ENCODE data around the gene ZNF575. TPM values are rescaled to one million over a fixed set of nuclear protein-coding genes. Genes with fewer than 3 reads are reported as not detected.
"Not testable (repeated sequence)": the region's sequence is repeated elsewhere in the genome, so short reads cannot be mapped to it uniquely, and the experiment has no call there.

ZNF575 gene
- total RNA-seq, 1 donor from 2014 or later, result 0.74 TPM

DNA sequence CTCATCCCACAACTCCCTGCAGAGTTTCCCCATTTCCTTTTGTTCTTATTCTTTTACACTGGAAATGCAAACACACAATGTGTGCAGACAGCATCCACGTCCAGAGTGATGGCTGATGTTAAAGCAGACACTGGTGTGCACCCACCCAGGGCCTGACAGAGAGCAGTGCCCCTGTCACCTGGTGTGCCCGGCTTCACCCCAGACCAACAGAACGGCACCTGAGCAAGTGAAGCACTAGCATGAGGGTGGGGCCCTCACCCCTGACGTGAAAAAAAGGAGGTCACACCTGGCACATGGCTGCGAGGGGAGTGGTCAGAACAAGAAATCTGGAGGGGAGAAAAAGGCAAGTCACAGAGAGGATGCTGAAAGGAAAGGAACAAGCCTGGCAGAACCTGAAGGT lies 12.3 kb downstream of the ZNF575 start:
- Mint-ChIP-seq H3K4me1 (ENCODE audit: low read depth) (no peaks in the 10 kb centered on the region), H3K36me3 (ENCODE audit: insufficient read depth) (peaks cover 36% of the 10 kb centered on the region), H3K27me3 (no peaks in the 10 kb centered on the region), H3K4me3 (ENCODE audit: low read depth) (no peak overlapping the region), H3K27ac (no peak overlapping the region), H3K9me3 (ENCODE audit: low read depth) (no peaks in the 10 kb centered on the region)
- no peak for DNase-seq (ENCODE audit: low spot score, unreplicated experiment)
- TF ChIP-seq, protein P1, sequence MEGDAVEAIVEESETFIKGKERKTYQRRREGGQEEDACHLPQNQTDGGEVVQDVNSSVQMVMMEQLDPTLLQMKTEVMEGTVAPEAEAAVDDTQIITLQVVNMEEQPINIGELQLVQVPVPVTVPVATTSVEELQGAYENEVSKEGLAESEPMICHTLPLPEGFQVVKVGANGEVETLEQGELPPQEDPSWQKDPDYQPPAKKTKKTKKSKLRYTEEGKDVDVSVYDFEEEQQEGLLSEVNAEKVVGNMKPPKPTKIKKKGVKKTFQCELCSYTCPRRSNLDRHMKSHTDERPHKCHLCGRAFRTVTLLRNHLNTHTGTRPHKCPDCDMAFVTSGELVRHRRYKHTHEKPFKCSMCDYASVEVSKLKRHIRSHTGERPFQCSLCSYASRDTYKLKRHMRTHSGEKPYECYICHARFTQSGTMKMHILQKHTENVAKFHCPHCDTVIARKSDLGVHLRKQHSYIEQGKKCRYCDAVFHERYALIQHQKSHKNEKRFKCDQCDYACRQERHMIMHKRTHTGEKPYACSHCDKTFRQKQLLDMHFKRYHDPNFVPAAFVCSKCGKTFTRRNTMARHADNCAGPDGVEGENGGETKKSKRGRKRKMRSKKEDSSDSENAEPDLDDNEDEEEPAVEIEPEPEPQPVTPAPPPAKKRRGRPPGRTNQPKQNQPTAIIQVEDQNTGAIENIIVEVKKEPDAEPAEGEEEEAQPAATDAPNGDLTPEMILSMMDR (IDR thresholded peaks at IDR 0.05; ENCODE audit: unreplicated experiment), result no peak

DNA sequence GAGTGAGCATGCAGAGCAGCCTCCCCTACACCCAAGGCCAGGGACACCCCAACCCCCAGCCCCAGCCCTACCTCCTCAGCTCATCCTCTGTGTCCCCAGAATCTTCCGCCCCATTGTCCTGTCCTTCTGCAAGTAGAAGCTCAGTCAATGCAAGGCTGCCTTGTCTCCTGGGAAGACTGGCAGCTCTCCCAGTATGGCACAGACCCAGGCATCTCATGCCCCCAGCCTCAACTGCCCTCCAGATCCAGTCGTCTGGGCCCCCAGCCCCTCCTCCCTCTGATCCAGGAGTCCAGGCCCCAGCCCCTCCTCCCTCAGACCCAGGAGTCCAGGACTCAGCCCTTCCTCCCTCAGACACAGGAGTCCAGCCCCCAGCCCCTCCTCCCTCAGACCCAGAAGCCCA lies 13.0 kb downstream of the ZNF575 start:
- Mint-ChIP-seq H3K9me3 (ENCODE audit: low read depth) (no peaks in the 10 kb centered on the region), H3K27ac (no peak overlapping the region), H3K4me3 (ENCODE audit: low read depth) (no peak overlapping the region), H3K27me3 (no peaks in the 10 kb centered on the region), H3K36me3 (ENCODE audit: insufficient read depth) (peaks cover 35% of the 10 kb centered on the region), H3K4me1 (ENCODE audit: low read depth) (no peaks in the 10 kb centered on the region)
- TF ChIP-seq, protein P1 (IDR thresholded peaks at IDR 0.05; ENCODE audit: unreplicated experiment), result no peak
- no peak for DNase-seq (ENCODE audit: low spot score, unreplicated experiment)

DNA sequence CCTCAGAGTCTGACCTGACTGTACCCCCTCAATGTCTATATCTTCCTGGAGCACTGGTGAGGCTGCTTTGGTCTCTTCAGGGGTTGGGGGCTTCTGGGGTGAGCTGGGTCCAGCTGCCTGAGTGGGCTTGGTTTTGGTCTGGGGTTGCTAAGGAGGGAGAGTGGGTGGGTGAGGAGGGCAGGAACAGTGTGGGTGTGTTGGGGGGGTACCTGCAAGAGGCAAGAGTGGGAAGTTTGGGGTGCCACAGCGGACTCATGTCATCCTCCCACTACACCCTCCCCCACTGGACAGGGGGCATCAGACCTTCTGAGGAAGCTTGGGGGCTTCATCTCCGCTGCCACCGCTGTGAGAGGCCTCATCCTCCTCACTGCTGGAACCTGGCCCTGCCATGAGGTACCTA lies 13.6 kb downstream of the ZNF575 start:
- H3K27ac Mint-ChIP-seq, result no peak overlapping the region
- DNase-seq (ENCODE audit: low spot score, unreplicated experiment), result no peak
- H3K4me3 Mint-ChIP-seq (ENCODE audit: low read depth), result no peak overlapping the region
- H3K36me3 Mint-ChIP-seq (ENCODE audit: insufficient read depth), result peaks cover 36% of the 10 kb centered on the region
- TF ChIP-seq, protein P1 (IDR thresholded peaks at IDR 0.05; ENCODE audit: unreplicated experiment), result no peak
- no peaks in the 10 kb centered on the region for H3K4me1 Mint-ChIP-seq (ENCODE audit: low read depth)
- H3K27me3 Mint-ChIP-seq, result no peaks in the 10 kb centered on the region
- no peaks in the 10 kb centered on the region for H3K9me3 Mint-ChIP-seq (ENCODE audit: low read depth)

DNA sequence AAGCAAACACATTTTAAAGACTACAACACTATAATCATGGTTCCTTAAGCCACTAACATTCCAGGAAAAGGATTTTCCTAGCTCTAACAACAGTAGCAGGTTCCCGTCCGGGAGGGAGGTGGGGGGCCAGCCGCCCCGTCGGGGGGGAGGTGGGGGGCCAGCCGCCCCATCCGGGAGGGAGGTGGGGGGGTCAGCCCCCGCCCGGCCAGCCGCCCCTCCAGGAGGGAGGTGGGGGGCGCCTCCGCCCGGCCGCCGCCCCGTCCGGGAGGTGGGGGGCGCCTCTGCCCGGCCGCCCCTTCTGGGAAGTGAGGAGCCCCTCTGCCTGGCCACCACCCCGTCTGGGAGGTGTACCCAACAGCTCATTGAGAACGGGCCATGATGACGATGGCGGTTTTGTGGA lies 14.9 kb downstream of the ZNF575 start:
- H3K36me3 Mint-ChIP-seq (ENCODE audit: insufficient read depth), result peaks cover 33% of the 10 kb centered on the region
- not testable (repeated sequence) for H3K27ac Mint-ChIP-seq; H3K4me3 Mint-ChIP-seq (ENCODE audit: low read depth)

DNA sequence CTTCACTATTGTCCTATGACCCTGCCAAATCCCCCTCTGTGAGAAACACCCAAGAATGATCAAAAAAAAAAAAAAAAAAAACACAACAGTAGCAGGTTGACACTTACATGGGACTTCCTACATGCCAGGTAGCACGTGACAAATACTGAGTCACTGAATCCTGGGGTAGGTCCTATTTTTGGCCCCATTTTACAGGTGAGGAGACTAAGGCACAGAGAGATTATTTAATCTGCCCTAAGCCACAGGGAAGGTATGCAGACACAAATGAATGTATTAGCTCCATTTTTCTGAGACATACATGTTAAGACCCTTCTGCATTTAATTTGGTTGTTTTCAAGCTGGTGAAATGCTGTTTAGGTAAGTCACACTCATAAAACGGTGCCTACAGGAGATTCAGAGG lies 15.7 kb downstream of the ZNF575 start:
- TF ChIP-seq, protein P1 (IDR thresholded peaks at IDR 0.05; ENCODE audit: unreplicated experiment), result no peak
- peaks cover 31% of the 10 kb centered on the region for H3K36me3 Mint-ChIP-seq (ENCODE audit: insufficient read depth)

More for the DNA sequence above, 14.9 kb downstream of the ZNF575 start:
- DNase-seq (ENCODE audit: low spot score, unreplicated experiment); H3K9me3 Mint-ChIP-seq (ENCODE audit: low read depth); H3K27me3 Mint-ChIP-seq; H3K4me1 Mint-ChIP-seq (ENCODE audit: low read depth): not testable (repeated sequence)

DNA sequence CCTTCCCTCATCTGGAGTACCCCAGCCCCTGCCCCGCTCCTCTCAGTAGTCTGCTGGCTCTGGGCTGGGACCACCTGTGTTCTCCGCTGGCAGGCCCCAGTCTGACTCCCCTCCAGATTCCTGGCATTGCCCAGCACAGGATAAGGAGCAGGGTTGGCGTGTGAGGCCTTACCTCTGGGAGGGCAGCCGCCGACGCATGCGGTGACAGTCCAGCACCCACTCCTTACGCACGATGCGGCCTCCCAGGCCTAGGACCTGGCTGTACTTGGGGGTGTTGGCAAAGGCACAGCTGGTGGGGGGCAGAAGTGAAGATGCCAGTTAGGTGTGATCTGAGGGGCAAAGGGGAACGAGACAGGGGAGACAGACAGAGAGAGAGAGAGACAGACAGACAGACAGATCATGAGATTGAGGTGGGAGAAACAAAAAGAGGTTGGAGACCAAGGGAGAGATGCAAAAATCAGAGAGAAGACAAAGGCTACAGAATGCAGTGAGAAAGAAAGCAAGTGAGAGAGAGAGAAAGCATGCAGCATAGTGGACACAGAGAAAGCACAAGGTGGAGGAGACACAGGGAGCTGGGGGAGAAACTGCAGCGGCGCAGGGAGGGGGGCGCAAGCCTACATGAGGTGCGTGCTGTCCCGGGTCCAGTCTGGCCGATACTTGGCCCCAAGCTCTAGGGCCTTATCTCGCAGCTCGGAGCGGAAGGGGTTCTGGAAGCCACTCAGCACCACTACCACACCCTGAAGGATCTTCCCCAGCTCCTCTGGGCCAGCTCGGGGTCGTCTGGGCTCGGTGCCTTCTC lies 18.6 kb downstream of the ZNF575 start:
- DNase-seq (ENCODE audit: low spot score, unreplicated experiment), result no peak
- Mint-ChIP-seq H3K4me3 (ENCODE audit: low read depth) (no peak overlapping the region), H3K9me3 (ENCODE audit: low read depth) (no peaks in the 10 kb centered on the region), H3K27me3 (no peaks in the 10 kb centered on the region), H3K4me1 (ENCODE audit: low read depth) (no peaks in the 10 kb centered on the region), H3K27ac (no peak overlapping the region), H3K36me3 (ENCODE audit: insufficient read depth) (peaks cover 28% of the 10 kb centered on the region)
- TF ChIP-seq, protein P1 (IDR thresholded peaks at IDR 0.05; ENCODE audit: unreplicated experiment), result no peak

More for the DNA sequence above, 15.7 kb downstream of the ZNF575 start:
- Mint-ChIP-seq H3K9me3 (ENCODE audit: low read depth) (no peaks in the 10 kb centered on the region), H3K4me3 (ENCODE audit: low read depth) (no peak overlapping the region), H3K27me3 (no peaks in the 10 kb centered on the region), H3K4me1 (ENCODE audit: low read depth) (no peaks in the 10 kb centered on the region), H3K27ac (no peak overlapping the region)
- no peak for DNase-seq (ENCODE audit: low spot score, unreplicated experiment)

All from progenitor cell of endocrine pancreas (in vitro differentiated cells).